Heart left ventricle (tissue), 13 donors: ENCODE measurements around the gene SPEF1.

Experiments
- CTCF ChIP-seq, 12 donors: fragments of 200-600 bp; sonication (generic) in 4 of 12; IDR thresholded peaks; one replicate each; pipeline versions ENCODE4 v1.5.0 to v1.8.0; 2018 to 2022; ENCODE audit warnings: antibody characterized with exemption in 12 of 12, mild to moderate bottlenecking in 5 of 12
- POLR2A ChIP-seq, 2 donors: fragments of 450-650 bp; IDR thresholded peaks; one replicate each; pipeline ENCODE4 v1.6.1; 2017; ENCODE audit warnings: antibody characterized with exemption in 2 of 2, mild to moderate bottlenecking in 2 of 2, moderate library complexity in 2 of 2
- donor health status: ischemic (EF 13 %, LVEDD 7.1; RV severe dilation, severe dysfunction).
- donor health status: DM: no; HTN: yes; CAD: no.
- donor health status: DM: no; HTN: no; CAD: no.
- donor health status: ischemic (EF 25% LVEDD 6.9; RV normal size, moderate dysfunction).
- donor health status: ischemic (EF 25% LVEDD 5.7; RV mildly dilated, moderate dysfunction).
- donor health status: ischemic (EF 35%, LVEDD 5.7; RV mildly dilated, moderate dysfunction).
- donor health status: nonischemic (EF 11% LVEDD 7.7; RV severe dilation, severe dysfunction).
- donor health status: DM: yes; HTN: yes; CAD: no.
- donor health status: PGD.
- donor health status: ischemic (EF 29% LVEDD 5.4; RV normal size, mild dysfunction).
- donor health status: nonischemic (EF 23%, LVEDD 6.1; RV moderate dilation, normal function).

- TF ChIP-seq CTCF (IDR thresholded peaks at IDR 0.05) (no peak), POLR2A (IDR thresholded peaks at IDR 0.05) (no peak)
These were observed 19.6 kb upstream of the SPEF1 start for GRCh38 chr20:3800878-3801260.
